Loucy (cell line): ENCODE measurements around the gene CDKL1.

ENCODE experiments used
- H2AFZ ChIP-seq: fragments of 200-600 bp; sonication (generic); 2 replicates; pipeline ENCODE4 v1.6.0; 2016; ENCODE audit warnings: antibody characterized with exemption, mild to moderate bottlenecking, low read length, moderate library complexity
- H3F3A ChIP-seq: fragments of 200-600 bp; 2 replicates; pipeline ENCODE4 v1.6.0; 2016; ENCODE audit warnings: antibody characterized with exemption, low read depth, mild to moderate bottlenecking
- H3K27me3 ChIP-seq: fragments of 200-600 bp; sonication (generic); 2 replicates; pipeline ENCODE4 v1.6.1; 2014; ENCODE audit warnings: low read length, mild to moderate bottlenecking; ENCODE audit not compliant: insufficient read depth, poor library complexity, severe bottlenecking
- H3K36me3 ChIP-seq: fragments of 200-600 bp; sonication (generic); 2 replicates; pipeline ENCODE4 v1.6.1; 2016; ENCODE audit warnings: low read length; ENCODE audit not compliant: insufficient read depth
- H3K4me1 ChIP-seq: fragments of 200-600 bp; sonication (generic); 2 replicates; pipeline ENCODE4 v1.5.1; 2014; ENCODE audit warnings: low read length, mild to moderate bottlenecking; ENCODE audit not compliant: insufficient read depth, poor library complexity, severe bottlenecking
- H3K4me2 ChIP-seq: fragments of 200-600 bp; sonication (generic); 2 replicates; pipeline ENCODE4 v1.6.0; 2014; ENCODE audit warnings: antibody characterized with exemption, low read length, low read depth, mild to moderate bottlenecking; ENCODE audit not compliant: poor library complexity, severe bottlenecking
- H3K4me3 ChIP-seq: fragments of 200-600 bp; sonication (generic); 2 replicates; pipeline ENCODE4 v1.5.1; 2014; ENCODE audit warnings: low read length, mild to moderate bottlenecking, mixed read lengths; ENCODE audit not compliant: poor library complexity, severe bottlenecking
- H3K79me2 ChIP-seq: fragments of 200-600 bp; sonication (generic); 2 replicates; pipeline ENCODE4 v1.6.1; 2014; ENCODE audit warnings: low read length; ENCODE audit not compliant: insufficient read depth
- H3K9ac ChIP-seq: fragments of 200-600 bp; sonication (generic); 2 replicates; pipeline ENCODE4 v1.6.0; 2014; ENCODE audit warnings: mild to moderate bottlenecking, low read depth, low read length, moderate library complexity; ENCODE audit not compliant: poor library complexity, severe bottlenecking
- H3K9me2 ChIP-seq: fragments of 200-600 bp; sonication (generic); replicated peaks from 2 replicates; pipeline ENCODE4 v1.6.1; 2016; ENCODE audit warnings: low read depth, low read length, mixed read lengths
- H3K9me3 ChIP-seq: fragments of 200-600 bp; sonication (generic); 2 replicates; pipeline ENCODE4 v1.6.1; 2014; ENCODE audit warnings: mild to moderate bottlenecking, antibody characterized with exemption, low read length, low read depth; ENCODE audit not compliant: insufficient read depth
- H4K20me1 ChIP-seq: fragments of 200-600 bp; sonication (generic); 2 replicates; pipeline ENCODE4 v1.6.0; 2014; ENCODE audit warnings: antibody characterized with exemption, low read length, mild to moderate bottlenecking; ENCODE audit not compliant: insufficient read depth, poor library complexity, severe bottlenecking
- CTCF ChIP-seq: fragments of 200-600 bp; sonication (generic); conservative IDR thresholded peaks from 2 replicates; pipeline ENCODE4 v1.5.1; 2014; ENCODE audit warnings: mild to moderate bottlenecking, antibody characterized with exemption, low read length
- EZH2phosphoT487 ChIP-seq: fragments of 200-600 bp; IDR thresholded peaks from 2 replicates; pipeline ENCODE4 v1.6.1; 2018; ENCODE audit warnings: antibody characterized with exemption, mild to moderate bottlenecking, moderate library complexity, borderline replicate concordance

CDKL1 gene

GRCh38 chr14:50308363-50308915, 88.2 kb downstream of the CDKL1 start:
- Histone ChIP-seq H3K4me3 (no peak overlapping the region), H4K20me1 (peaks cover 3% of the 10 kb centered on the region), H3K36me3 (no peaks in the 10 kb centered on the region), H3K4me1 (peaks cover 43% of the 10 kb centered on the region), H3K27me3 (no peaks in the 10 kb centered on the region), H3K79me2 (peaks cover 50% of the 10 kb centered on the region), H3F3A (no peaks in the 10 kb centered on the region), H3K9ac (peak overlapping the region; percentile 5), H3K9me2 (no peaks in the 10 kb centered on the region), H2AFZ (no peak overlapping the region), H3K9me3 (no peaks in the 10 kb centered on the region), H3K4me2 (peak overlapping the region; percentile 98)
- no peak for TF ChIP-seq EZH2phosphoT487
- TF ChIP-seq CTCF, result no peak

GRCh38 chr14:50303744-50304471, 92.8 kb downstream of the CDKL1 start:
- Histone ChIP-seq H3K9me2 (no peaks in the 10 kb centered on the region), H3K36me3 (peaks cover 16% of the 10 kb centered on the region; the same call in 1 of the 2 replicates), H3K9ac (no peak overlapping the region), H3K27me3 (no peaks in the 10 kb centered on the region), H3K4me3 (no peak overlapping the region), H3K4me1 (peaks cover 27% of the 10 kb centered on the region), H2AFZ (no peak overlapping the region), H4K20me1 (no peaks in the 10 kb centered on the region), H3K4me2 (peak overlapping the region; percentile 44), H3F3A (no peaks in the 10 kb centered on the region), H3K79me2 (peaks cover 17% of the 10 kb centered on the region; the same call in 1 of the 2 replicates), H3K9me3 (no peaks in the 10 kb centered on the region)
- no peak for TF ChIP-seq EZH2phosphoT487

- Histone ChIP-seq H3K27me3 (no peaks in the 10 kb centered on the region), H3K79me2 (peaks cover 6% of the 10 kb centered on the region; the same call in 1 of the 2 replicates), H3K9me3 (no peaks in the 10 kb centered on the region), H3K9me2 (no peaks in the 10 kb centered on the region), H4K20me1 (no peaks in the 10 kb centered on the region), H3K9ac (no peak overlapping the region), H3K4me3 (no peak overlapping the region), H3K4me1 (peaks cover 7% of the 10 kb centered on the region), H3F3A (no peaks in the 10 kb centered on the region), H3K4me2 (no peak overlapping the region), H2AFZ (no peak overlapping the region), H3K36me3 (peaks cover 16% of the 10 kb centered on the region; the same call in 1 of the 2 replicates)
- TF ChIP-seq EZH2phosphoT487 (no peak), CTCF (no peak)
Observed at GRCh38 chr14:50301914-50302313, 94.8 kb downstream of the CDKL1 start.

GRCh38 chr14:50299585-50299984, 97.1 kb downstream of the CDKL1 start:
- no peaks in the 10 kb centered on the region for H3K9me2 ChIP-seq
- no peak overlapping the region for H3K9ac ChIP-seq
- H3K4me3 ChIP-seq, result no peak overlapping the region
- H2AFZ ChIP-seq, result no peak overlapping the region
- H4K20me1 ChIP-seq, result no peaks in the 10 kb centered on the region
- peaks cover 16% of the 10 kb centered on the region; the same call in 1 of the 2 replicates for H3K36me3 ChIP-seq
- H3K4me2 ChIP-seq, result no peak overlapping the region
- peaks cover 7% of the 10 kb centered on the region for H3K4me1 ChIP-seq
- H3F3A ChIP-seq, result no peaks in the 10 kb centered on the region
- TF ChIP-seq CTCF (no peak), EZH2phosphoT487 (no peak)
- H3K79me2 ChIP-seq, result no peaks in the 10 kb centered on the region; the same call in 1 of the 2 replicates
- H3K9me3 ChIP-seq, result no peaks in the 10 kb centered on the region
- H3K27me3 ChIP-seq, result no peaks in the 10 kb centered on the region
